Stimulated activated CD8-positive, alpha-beta memory T cell treated with anti-CD3 and anti-CD28 coated beads, Interleukin-4, amount 100 ng/mL, for 1 hour (primary cell): Measurements from ENCODE around the gene ERLIN1.

Experiments used
- DNase-seq, 2 donors: peaks; one replicate each; pipeline ENCODE4 v3.0.0-alpha.2; 2020; ENCODE audit warnings: low read depth in 2 of 2, low spot score in 1 of 2

Gene ERLIN1

DNA sequence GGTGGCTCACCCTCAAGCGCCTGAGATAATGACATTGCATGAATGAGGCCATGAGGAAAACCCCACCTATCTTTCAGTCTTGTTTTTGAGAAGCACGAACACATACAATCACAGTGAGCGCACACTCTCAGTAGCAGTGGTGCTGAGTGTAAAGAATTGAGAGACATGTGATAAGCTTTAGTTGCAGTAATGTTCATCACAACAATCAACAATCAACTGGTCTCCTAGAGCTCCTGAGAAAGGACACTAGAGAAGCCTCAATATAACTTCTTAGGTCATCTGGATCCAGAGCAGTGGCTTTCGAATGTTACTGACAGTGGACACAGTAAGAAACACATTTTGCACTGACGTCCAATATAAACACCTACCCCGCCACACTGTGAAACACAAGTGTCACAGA, 12.8 kb downstream of the ERLIN1 start:
- no peak for DNase-seq

- DNase-seq, result no peak
These were observed 13.5 kb downstream of the ERLIN1 start for GRCh38 chr10:100172349-100172748.

- no peak for DNase-seq
These were observed 17.6 kb downstream of the ERLIN1 start for GRCh38 chr10:100168313-100168643.

- DNase-seq, result no peak
These were observed 18.1 kb downstream of the ERLIN1 start for GRCh38 chr10:100167553-100168312.

DNA sequence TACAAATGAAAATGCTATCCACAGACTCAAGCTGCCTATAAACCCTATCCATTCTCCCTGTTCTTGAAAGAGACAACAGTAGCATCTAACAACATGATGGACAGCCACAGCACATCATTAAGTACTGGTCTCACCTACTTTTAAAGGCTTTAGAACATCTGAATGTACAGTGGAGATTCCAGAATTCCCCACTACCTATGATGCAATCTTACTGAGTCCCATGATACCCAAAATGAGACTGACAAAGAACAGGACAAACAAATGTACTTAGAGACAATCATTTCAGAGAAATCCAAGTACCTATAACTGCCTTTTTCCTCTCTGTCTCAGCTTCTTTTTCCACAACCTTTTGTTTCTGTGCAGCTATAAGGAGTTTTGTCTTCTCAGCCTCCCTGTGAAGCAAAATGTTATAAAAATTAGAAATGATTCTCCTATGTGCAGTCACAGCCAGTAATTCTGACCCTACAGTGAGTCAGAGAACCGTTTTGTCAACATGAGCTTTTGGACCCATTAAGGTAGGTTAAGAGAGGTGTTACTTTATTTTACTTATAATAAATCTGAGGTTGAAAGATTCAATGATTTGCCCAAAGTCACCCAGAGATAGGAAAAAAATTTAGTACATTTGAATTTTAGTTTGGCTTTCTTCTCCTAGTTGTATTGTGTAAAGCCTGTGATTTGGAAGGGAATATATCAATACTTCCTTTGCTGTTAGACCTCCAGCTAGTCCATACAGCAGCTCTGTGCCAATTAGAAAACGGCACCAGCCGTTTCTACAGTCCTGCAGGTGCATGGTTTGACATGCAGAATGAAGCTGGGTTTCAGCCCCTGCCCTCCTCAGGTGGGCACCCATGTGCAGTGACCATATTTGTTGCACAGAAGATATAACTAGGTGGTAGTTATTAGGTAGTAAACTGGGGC, 21.9 kb downstream of the ERLIN1 start:
- DNase-seq, result no peak

GRCh38 chr10:100162696-100163095, 23.1 kb downstream of the ERLIN1 start:
- no peak for DNase-seq

DNA sequence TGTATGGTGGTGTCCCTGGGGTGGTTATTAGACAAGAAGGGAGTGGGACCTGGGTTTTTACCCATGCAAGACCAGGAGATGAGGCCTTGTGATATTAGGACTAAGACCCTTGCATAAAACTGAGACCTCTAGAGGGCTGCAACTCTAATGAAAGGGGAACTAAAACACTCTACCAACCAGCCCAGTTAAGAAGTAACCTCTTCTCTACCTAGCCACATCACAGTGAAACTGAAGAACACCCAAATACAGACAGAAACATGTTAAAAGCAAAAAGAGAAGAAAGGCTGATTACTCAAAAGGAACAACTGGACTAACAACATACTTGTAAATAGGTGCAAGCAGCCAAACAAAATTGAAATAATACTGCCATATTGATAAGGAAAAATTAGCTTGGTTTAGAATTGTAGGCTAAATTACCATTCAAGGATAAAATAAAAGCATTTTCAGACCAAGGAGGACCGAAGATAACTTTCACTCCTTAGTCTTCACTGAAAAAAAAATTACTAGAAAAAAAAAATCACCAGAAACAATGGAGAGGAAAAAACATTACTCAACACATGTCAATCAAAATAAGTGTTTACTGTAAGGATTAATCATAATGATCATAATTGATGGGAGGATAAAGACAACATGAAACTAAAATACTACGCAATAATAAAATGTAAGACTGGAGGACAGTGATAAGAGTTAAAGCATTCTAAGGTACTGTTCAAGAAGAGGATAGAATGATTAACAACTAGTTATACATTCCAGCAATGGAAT, 27.6 kb downstream of the ERLIN1 start:
- DNase-seq, result no peak

DNA sequence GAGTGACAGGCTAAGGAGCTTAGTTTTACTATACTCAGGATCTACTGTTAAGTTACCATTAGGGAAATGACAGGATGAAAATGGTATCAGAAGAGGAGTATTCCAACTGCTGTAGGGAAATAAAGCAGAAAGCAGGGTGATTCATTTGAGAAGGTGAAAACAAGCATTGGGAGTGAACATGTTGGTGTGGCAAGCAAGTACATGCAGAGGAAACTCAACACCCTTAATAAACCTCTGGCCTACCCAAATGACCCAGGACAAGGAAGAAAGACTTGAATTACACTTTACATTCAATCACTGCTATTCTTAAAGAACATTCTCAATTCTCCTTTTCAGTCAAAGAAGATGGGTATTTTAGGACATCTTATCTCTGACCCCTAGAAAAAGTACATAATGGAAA, 28.7 kb downstream of the ERLIN1 start:
- no peak for DNase-seq

- DNase-seq, result no peak
These were observed 29.9 kb downstream of the ERLIN1 start for GRCh38 chr10:100155936-100156335.

DNA sequence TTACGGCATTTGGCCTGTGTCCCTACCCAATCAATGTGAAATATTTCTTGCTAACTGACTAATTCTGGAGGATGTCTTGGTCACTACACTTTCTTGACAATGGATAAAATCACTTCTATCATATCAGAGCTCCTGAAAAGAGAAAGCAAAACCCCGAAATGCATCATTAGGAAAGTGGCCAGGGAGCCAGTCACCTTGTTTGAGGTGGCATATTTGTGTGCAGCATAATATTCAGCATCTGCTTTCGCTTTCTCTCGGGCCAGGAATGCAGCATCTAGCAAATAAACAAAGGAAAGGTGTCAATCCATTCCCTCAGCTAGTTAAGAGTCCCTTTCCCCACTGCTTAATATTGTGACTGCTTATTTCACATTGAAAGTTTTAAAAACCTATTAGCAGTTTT, 31.2 kb downstream of the ERLIN1 start:
- DNase-seq, result no peak

DNA sequence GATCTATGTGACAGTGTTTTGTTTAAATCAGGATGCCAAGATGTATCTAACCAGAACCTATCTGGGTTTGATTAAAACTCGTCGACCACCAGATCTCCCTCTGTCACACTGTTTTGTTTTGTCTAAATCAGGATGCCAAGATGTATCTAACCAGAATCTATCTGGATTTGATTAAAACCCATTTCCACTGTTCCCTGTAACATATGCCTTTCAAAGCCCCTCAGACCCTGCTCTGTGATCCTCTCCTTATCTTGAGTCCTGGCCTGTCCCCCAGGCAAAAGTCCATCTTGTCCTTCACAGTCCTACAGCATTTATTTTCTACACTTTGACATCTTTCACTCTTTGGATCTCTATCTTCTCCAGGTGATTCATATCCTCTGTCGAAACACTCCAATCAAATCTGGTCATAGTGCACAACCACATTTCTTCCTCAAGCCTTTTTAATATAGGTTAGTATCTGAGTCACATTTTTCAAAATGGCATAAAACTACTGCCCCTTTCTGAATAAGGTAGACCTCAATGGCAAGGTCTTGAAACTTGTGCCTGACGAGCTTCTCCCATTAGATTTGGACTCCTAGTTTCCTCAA, 32.5 kb downstream of the ERLIN1 start:
- DNase-seq, result no peak

- DNase-seq, result no peak
These were observed 34.0 kb downstream of the ERLIN1 start for GRCh38 chr10:100151723-100152300.

DNA sequence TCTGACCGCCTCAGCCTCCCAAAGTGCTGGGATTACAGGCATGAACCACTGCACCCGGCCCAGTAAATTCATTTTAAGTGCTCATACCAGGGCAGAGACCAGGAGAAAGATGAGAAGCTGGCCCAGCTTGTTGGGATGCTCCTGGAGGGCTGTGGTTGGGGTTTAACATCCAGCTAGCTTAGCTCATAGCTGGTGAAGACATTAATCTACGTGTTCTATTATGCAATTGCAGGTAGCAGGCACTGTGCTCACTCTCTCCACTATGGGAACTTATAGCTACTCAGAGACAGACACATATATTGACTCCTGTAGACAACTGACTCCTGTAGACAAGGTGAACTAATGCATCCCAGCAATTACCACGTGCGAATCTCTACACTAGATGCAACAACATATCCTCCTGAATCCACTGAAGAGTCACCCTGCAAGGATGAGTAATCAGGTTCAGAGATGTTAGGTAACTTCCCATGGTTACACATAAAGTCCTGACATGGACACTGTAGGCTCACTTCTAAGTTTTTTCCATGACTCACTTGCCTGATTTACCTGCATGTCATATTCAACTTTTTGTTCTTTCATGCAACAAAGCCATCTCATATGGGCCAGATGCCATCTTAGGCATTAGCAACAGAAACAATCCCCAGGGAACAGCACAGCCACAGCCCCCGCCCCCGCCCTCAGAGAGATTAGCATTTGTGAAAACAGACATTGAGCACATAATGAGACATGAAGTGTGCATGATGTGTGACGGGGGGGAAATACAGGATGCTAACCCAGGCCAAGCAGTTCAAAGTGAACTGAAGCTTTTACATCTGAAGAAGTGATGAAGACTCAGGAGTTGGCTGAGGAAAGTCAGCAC, 37.2 kb downstream of the ERLIN1 start:
- DNase-seq, result no peak

GRCh38 chr10:100146875-100147650, 38.8 kb downstream of the ERLIN1 start:
- DNase-seq, result no peak

DNA sequence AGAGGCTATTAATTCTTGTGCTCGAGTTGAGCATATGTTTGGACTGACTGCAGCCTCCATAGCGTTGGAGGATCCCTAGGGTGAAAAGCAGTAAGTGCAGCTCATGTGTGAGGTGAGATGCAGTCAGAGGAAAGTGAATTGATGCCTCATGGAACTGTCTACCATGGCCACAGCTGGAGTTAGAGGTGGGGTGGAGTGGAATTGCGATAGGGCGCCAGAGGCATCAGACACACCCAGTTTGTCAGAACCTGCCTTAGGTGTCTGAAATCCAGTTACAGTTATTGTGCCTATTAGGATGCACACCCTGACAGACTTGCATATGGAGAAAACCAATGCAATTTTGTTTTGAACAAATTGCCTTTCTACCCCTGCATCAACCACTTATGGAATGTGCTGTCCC, 39.4 kb downstream of the ERLIN1 start:
- no peak for DNase-seq

- no peak for DNase-seq
These were observed 42.1 kb downstream of the ERLIN1 start for GRCh38 chr10:100143756-100144155.

GRCh38 chr10:100141446-100142087, 44.3 kb downstream of the ERLIN1 start:
- no peak for DNase-seq

DNA sequence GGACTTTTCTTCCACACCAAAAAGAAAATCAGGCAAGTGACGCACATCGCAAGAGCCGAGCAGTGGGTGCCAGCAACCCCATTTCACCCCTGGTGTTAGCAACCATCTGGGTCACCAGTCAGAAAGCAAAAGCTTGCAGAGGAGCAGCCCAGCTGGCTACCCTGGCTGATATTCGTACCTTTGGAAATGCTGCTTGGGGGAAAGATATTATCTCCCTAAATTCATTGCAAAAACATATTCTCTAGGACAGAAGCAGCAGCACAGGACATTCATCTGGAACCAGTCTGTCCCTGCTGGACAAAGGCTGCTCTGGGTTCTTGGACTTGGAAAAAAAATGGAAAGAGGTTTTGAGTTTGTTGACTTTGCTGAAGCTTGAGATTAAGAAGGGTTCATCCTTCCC, 45.8 kb downstream of the ERLIN1 start:
- no peak for DNase-seq
